ENCODE results near the gene RPS6KC1. TPM values are rescaled to one million over a fixed set of nuclear protein-coding genes. Genes with fewer than 3 reads are reported as not detected.
"Not testable (repeated sequence)": the region's sequence is repeated elsewhere in the genome, so short reads cannot be mapped to it uniquely, and the experiment has no call there.

Gene RPS6KC1
- total RNA-seq, 4 donors from 2014 or later, result 13.5 to 29.7 (median 22.2) TPM

GRCh38 chr1:213106298-213106697, 55.3 kb downstream of the RPS6KC1 start:
- Histone ChIP-seq H3K4me3 (no peak overlapping the region), H3K4me1 (no peaks in the 10 kb centered on the region), H3K27me3 (no peaks in the 10 kb centered on the region), H3K36me3 (peaks cover 0 to 6% (median 0%) of the 10 kb centered on the region in 3 donors), H3K27ac (no peak overlapping the region), H3K9me3 (no peaks in the 10 kb centered on the region)
- DNase-seq, result no peak
- TF ChIP-seq POLR2A (IDR thresholded peaks at IDR 0.05) (no peak), CTCF (IDR thresholded peaks at IDR 0.05) (no peak)

- Histone ChIP-seq H3K9me3 (no peaks in the 10 kb centered on the region), H3K4me1 (no peaks in the 10 kb centered on the region), H3K36me3 (peaks cover 0 to 6% (median 0%) of the 10 kb centered on the region in 3 donors), H3K27me3 (no peaks in the 10 kb centered on the region), H3K4me3 (no peak overlapping the region), H3K27ac (no peak overlapping the region)
- TF ChIP-seq CTCF (IDR thresholded peaks at IDR 0.05) (no peak), POLR2A (IDR thresholded peaks at IDR 0.05) (no peak)
- no peak for DNase-seq
Measured at GRCh38 chr1:213107613-213108012, 56.6 kb downstream of the RPS6KC1 start.

GRCh38 chr1:213110349-213111300, 59.6 kb downstream of the RPS6KC1 start:
- Histone ChIP-seq H3K27ac (no peak overlapping the region), H3K9me3 (no peaks in the 10 kb centered on the region), H3K27me3 (no peaks in the 10 kb centered on the region), H3K36me3 (peaks cover 0 to 6% (median 0%) of the 10 kb centered on the region in 3 donors), H3K4me3 (no peak overlapping the region), H3K4me1 (no peaks in the 10 kb centered on the region)
- TF ChIP-seq POLR2A (IDR thresholded peaks at IDR 0.05), result no peak
- no peak for TF ChIP-seq CTCF (IDR thresholded peaks at IDR 0.05)
- DNase-seq, result no peak

GRCh38 chr1:213111502-213111901, 60.5 kb downstream of the RPS6KC1 start:
- Histone ChIP-seq H3K27me3 (no peaks in the 10 kb centered on the region), H3K27ac (no peak overlapping the region), H3K9me3 (no peaks in the 10 kb centered on the region), H3K36me3 (peaks cover 0 to 6% (median 0%) of the 10 kb centered on the region in 3 donors), H3K4me3 (no peak overlapping the region), H3K4me1 (no peaks in the 10 kb centered on the region)
- no peak for DNase-seq
- TF ChIP-seq CTCF (IDR thresholded peaks at IDR 0.05), result no peak
- no peak for TF ChIP-seq POLR2A (IDR thresholded peaks at IDR 0.05)

GRCh38 chr1:213112723-213113122, 61.7 kb downstream of the RPS6KC1 start:
- H3K4me3 ChIP-seq, H3K27ac ChIP-seq, DNase-seq: not testable (repeated sequence)

GRCh38 chr1:213117699-213118180, 66.7 kb downstream of the RPS6KC1 start:
- H3K27me3 ChIP-seq, H3K4me3 ChIP-seq, H3K9me3 ChIP-seq: not testable (repeated sequence)

More at GRCh38 chr1:213112723-213113122, 61.7 kb downstream of the RPS6KC1 start:
- not testable (repeated sequence) for H3K4me1 ChIP-seq, H3K27me3 ChIP-seq, H3K36me3 ChIP-seq, H3K9me3 ChIP-seq

More at GRCh38 chr1:213117699-213118180, 66.7 kb downstream of the RPS6KC1 start:
- H3K4me1 ChIP-seq, H3K27ac ChIP-seq, DNase-seq, H3K36me3 ChIP-seq: not testable (repeated sequence)

Measured in Peyer's patch (tissue), 4 donors.